Measurements from ENCODE around the gene OTOF. TPM values are rescaled to one million over a fixed set of nuclear protein-coding genes. Genes with fewer than 3 reads are reported as not detected.

The OTOF gene
- total and polyA plus RNA-seq, 2 experiments from 2014 or later, result 0.21 to 0.23 TPM

DNA sequence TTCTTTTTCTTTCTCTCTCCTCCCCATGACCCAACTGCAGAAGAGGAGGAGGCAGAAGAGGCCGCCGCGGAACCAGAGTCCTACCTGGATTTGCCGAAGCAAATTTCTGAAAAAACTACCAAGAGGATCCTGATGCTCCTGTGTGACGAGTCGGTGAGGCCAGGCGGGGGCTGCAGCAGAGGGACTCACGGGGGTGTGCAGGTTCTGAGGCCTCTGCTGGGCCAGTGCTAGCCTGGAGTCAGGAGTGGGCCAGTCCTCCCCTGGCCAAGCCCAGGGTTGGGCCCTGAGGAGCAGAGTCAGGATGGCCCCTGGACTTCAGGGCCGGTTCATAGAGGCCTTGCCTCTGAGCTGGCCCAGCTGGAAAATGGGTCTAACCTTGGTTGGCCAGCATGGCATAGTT lies 29.3 kb downstream of the OTOF start:
- Mint-ChIP-seq H3K9me3 (no peaks in the 10 kb centered on the region), H3K36me3 (ENCODE audit: low read depth) (no peaks in the 10 kb centered on the region), H3K4me1 (no peaks in the 10 kb centered on the region), H3K27me3 (ENCODE audit: insufficient read depth, low read depth, poor library complexity) (peaks cover 12% of the 10 kb centered on the region), H3K27ac (no peak overlapping the region), H3K4me3 (no peak overlapping the region)
- Histone ChIP-seq H3K9me2 (ENCODE audit: insufficient read depth) (no peaks in the 10 kb centered on the region), H3K27ac (ENCODE audit: low read depth) (no peak overlapping the region), H3K4me2 (no peak overlapping the region), H4K20me1 (replicated peaks; ENCODE audit: insufficient read depth) (no peaks in the 10 kb centered on the region), H3K79me2 (replicated peaks; ENCODE audit: insufficient read depth) (no peaks in the 10 kb centered on the region), H3K4me1 (ENCODE audit: insufficient read depth) (no peaks in the 10 kb centered on the region), H2AFZ (peak overlapping the region; percentile 38; the same call in 1 of the 2 replicates), H3K36me3 (ENCODE audit: insufficient read depth) (no peaks in the 10 kb centered on the region), H3K27me3 (ENCODE audit: insufficient read depth) (no peaks in the 10 kb centered on the region), H3F3A (replicated peaks; ENCODE audit: low read depth) (no peaks in the 10 kb centered on the region), H3K4me3 (no peak overlapping the region)
- no peak for ATAC-seq
- no peak for DNase-seq (ENCODE audit: low spot score)
- TF ChIP-seq EZH2 (IDR thresholded peaks at IDR 0.05; ENCODE audit: low read depth, unreplicated experiment) (no peak), ZNF331 (CRISPR knock-in tag; IDR thresholded peaks at IDR 0.05; ENCODE audit: low read depth) (no peak), CREB1 (CRISPR knock-in tag; IDR thresholded peaks at IDR 0.05; ENCODE audit: low read depth) (no peak)

DNA sequence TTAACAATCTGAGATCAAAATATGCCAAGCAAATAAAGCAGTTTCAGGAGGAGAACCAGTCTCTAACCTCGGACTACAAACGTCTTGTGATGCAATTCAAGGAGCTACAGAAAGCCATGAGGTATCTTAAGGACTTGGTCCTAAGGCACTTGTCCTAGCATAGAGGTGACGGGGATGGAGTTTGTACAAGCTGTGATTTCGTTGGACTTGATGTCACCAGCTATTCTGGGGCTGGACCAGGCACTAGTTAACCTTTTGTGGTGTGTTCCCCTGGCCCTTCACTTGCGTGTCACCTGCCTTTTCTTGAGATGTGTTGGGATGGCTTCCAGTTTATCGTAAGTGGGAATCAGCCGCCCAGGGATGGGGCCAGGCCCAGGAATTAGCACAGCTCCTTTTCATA lies 33.7 kb downstream of the OTOF start:
- Mint-ChIP-seq H3K27me3 (ENCODE audit: insufficient read depth, low read depth, poor library complexity) (peaks cover 5% of the 10 kb centered on the region), H3K36me3 (ENCODE audit: low read depth) (no peaks in the 10 kb centered on the region), H3K9me3 (no peaks in the 10 kb centered on the region), H3K4me3 (no peak overlapping the region), H3K4me1 (no peaks in the 10 kb centered on the region), H3K27ac (no peak overlapping the region)
- Histone ChIP-seq H3K27ac (ENCODE audit: low read depth) (no peak overlapping the region), H2AFZ (no peak overlapping the region), H3K4me2 (no peak overlapping the region), H3F3A (replicated peaks; ENCODE audit: low read depth) (no peaks in the 10 kb centered on the region), H3K4me3 (no peak overlapping the region), H3K4me1 (ENCODE audit: insufficient read depth) (no peaks in the 10 kb centered on the region), H3K27me3 (ENCODE audit: insufficient read depth) (no peaks in the 10 kb centered on the region), H3K9me2 (ENCODE audit: insufficient read depth) (no peaks in the 10 kb centered on the region), H3K36me3 (ENCODE audit: insufficient read depth) (no peaks in the 10 kb centered on the region), H3K79me2 (replicated peaks; ENCODE audit: insufficient read depth) (no peaks in the 10 kb centered on the region), H4K20me1 (replicated peaks; ENCODE audit: insufficient read depth) (no peaks in the 10 kb centered on the region)
- DNase-seq (ENCODE audit: low spot score) (no peak), ATAC-seq (no peak)
- TF ChIP-seq NANOG (IDR thresholded peaks at IDR 0.05; ENCODE audit: borderline replicate concordance), result no peak

DNA sequence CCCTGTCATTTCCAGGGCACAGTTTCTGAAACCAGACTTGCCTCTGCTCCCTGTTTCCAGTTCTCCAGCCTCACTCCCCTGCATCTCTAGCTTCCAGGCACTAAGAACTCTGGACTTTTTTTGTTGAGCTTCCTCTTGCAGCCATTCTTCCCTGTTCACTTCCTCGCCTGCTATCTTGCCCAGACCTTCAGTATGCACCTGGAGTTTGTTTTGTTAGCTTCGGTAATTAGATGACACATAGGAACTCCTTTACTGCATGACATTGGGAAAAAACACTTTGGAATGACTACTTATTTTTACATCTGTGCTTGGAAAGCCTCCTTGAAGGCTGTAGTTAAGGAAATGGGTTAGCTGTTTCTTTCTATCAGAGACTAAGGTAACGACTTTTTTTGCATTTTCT lies 35.2 kb downstream of the OTOF start:
- Histone ChIP-seq H3K4me3 (no peak overlapping the region), H2AFZ (no peak overlapping the region; the same call in 1 of the 2 replicates), H3K36me3 (ENCODE audit: insufficient read depth) (no peaks in the 10 kb centered on the region), H3K27me3 (ENCODE audit: insufficient read depth) (no peaks in the 10 kb centered on the region), H3K4me1 (ENCODE audit: insufficient read depth) (no peaks in the 10 kb centered on the region), H3K9me2 (ENCODE audit: insufficient read depth) (no peaks in the 10 kb centered on the region), H3K4me2 (no peak overlapping the region), H3K27ac (ENCODE audit: low read depth) (no peak overlapping the region), H4K20me1 (replicated peaks; ENCODE audit: insufficient read depth) (no peaks in the 10 kb centered on the region), H3F3A (replicated peaks; ENCODE audit: low read depth) (no peaks in the 10 kb centered on the region), H3K79me2 (replicated peaks; ENCODE audit: insufficient read depth) (no peaks in the 10 kb centered on the region)
- Mint-ChIP-seq H3K4me1 (0 out of 3 replicates have a peak, but pooled peaks cover 3% of the 10 kb centered on the region), H3K4me3 (no peak overlapping the region), H3K27me3 (ENCODE audit: insufficient read depth, low read depth, poor library complexity) (no peaks in the 10 kb centered on the region), H3K36me3 (ENCODE audit: low read depth) (no peaks in the 10 kb centered on the region), H3K27ac (no peak overlapping the region), H3K9me3 (no peaks in the 10 kb centered on the region)
- ATAC-seq, result no peak
- no peak for DNase-seq (ENCODE audit: low spot score)
- TF ChIP-seq ZNF331 (CRISPR knock-in tag; IDR thresholded peaks at IDR 0.05; ENCODE audit: low read depth), result no peak

DNA sequence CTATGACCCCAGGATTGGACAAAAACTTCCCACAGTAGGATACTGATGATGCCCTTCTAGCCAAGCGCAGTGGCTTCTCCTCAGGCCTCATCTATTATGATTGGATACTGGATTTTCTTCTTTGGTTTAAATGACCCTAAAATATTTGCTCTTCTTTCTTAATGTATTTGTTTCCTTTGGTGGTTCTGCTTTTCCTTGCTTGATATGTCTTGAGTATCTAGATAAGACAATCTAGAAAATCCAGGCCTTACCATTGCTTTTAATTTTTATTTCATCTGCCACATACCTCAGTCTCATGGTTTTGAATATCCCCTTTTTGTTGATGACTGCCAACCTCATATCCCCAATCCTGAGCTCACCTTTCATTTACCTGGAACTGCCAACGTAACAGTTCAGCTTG lies 35.6 kb downstream of the OTOF start:
- no peaks in the 10 kb centered on the region for H3K27me3 Mint-ChIP-seq (ENCODE audit: insufficient read depth, low read depth, poor library complexity)
- H3K4me3 Mint-ChIP-seq, result no peak overlapping the region
- Histone ChIP-seq H3K79me2 (replicated peaks; ENCODE audit: insufficient read depth) (no peaks in the 10 kb centered on the region), H3K9me2 (ENCODE audit: insufficient read depth) (no peaks in the 10 kb centered on the region), H3F3A (replicated peaks; ENCODE audit: low read depth) (no peaks in the 10 kb centered on the region), H3K4me1 (ENCODE audit: insufficient read depth) (no peaks in the 10 kb centered on the region), H3K4me3 (no peak overlapping the region), H3K27ac (ENCODE audit: low read depth) (no peak overlapping the region), H3K36me3 (ENCODE audit: insufficient read depth) (no peaks in the 10 kb centered on the region), H4K20me1 (replicated peaks; ENCODE audit: insufficient read depth) (no peaks in the 10 kb centered on the region), H3K4me2 (no peak overlapping the region), H3K27me3 (ENCODE audit: insufficient read depth) (no peaks in the 10 kb centered on the region), H2AFZ (no peak overlapping the region)
- H3K27ac Mint-ChIP-seq, result no peak overlapping the region
- no peak for ATAC-seq
- no peaks in the 10 kb centered on the region for H3K36me3 Mint-ChIP-seq (ENCODE audit: low read depth)
- no peaks in the 10 kb centered on the region for H3K9me3 Mint-ChIP-seq
- H3K4me1 Mint-ChIP-seq, result 0 out of 3 replicates have a peak, but pooled peaks cover 3% of the 10 kb centered on the region
- DNase-seq (ENCODE audit: low spot score), result no peak
- TF ChIP-seq STAT1 (IDR thresholded peaks at IDR 0.05; ENCODE audit: unreplicated experiment), result no peak
- no peak for TF ChIP-seq NANOG (IDR thresholded peaks at IDR 0.05; ENCODE audit: borderline replicate concordance)
- TF ChIP-seq, protein P1, sequence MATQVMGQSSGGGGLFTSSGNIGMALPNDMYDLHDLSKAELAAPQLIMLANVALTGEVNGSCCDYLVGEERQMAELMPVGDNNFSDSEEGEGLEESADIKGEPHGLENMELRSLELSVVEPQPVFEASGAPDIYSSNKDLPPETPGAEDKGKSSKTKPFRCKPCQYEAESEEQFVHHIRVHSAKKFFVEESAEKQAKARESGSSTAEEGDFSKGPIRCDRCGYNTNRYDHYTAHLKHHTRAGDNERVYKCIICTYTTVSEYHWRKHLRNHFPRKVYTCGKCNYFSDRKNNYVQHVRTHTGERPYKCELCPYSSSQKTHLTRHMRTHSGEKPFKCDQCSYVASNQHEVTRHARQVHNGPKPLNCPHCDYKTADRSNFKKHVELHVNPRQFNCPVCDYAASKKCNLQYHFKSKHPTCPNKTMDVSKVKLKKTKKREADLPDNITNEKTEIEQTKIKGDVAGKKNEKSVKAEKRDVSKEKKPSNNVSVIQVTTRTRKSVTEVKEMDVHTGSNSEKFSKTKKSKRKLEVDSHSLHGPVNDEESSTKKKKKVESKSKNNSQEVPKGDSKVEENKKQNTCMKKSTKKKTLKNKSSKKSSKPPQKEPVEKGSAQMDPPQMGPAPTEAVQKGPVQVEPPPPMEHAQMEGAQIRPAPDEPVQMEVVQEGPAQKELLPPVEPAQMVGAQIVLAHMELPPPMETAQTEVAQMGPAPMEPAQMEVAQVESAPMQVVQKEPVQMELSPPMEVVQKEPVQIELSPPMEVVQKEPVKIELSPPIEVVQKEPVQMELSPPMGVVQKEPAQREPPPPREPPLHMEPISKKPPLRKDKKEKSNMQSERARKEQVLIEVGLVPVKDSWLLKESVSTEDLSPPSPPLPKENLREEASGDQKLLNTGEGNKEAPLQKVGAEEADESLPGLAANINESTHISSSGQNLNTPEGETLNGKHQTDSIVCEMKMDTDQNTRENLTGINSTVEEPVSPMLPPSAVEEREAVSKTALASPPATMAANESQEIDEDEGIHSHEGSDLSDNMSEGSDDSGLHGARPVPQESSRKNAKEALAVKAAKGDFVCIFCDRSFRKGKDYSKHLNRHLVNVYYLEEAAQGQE (IDR thresholded peaks at IDR 0.05; ENCODE audit: unreplicated experiment), result no peak
- TF ChIP-seq ZNF114 (CRISPR knock-in tag; IDR thresholded peaks at IDR 0.05), result no peak
- no peak for TF ChIP-seq EZH2 (IDR thresholded peaks at IDR 0.05; ENCODE audit: low read depth, unreplicated experiment)

All from GM23338 (cell line).